Measurements from ENCODE around the gene GAK. TPM values are rescaled to one million over a fixed set of nuclear protein-coding genes. Genes with fewer than 3 reads are reported as not detected.

GAK gene
- total and polyA plus RNA-seq, 2 of the 13 experiments (the other 11 are each of a cell fraction or from before 2014, with no cell fraction given), result 17.5 to 44.3 TPM

DNA sequence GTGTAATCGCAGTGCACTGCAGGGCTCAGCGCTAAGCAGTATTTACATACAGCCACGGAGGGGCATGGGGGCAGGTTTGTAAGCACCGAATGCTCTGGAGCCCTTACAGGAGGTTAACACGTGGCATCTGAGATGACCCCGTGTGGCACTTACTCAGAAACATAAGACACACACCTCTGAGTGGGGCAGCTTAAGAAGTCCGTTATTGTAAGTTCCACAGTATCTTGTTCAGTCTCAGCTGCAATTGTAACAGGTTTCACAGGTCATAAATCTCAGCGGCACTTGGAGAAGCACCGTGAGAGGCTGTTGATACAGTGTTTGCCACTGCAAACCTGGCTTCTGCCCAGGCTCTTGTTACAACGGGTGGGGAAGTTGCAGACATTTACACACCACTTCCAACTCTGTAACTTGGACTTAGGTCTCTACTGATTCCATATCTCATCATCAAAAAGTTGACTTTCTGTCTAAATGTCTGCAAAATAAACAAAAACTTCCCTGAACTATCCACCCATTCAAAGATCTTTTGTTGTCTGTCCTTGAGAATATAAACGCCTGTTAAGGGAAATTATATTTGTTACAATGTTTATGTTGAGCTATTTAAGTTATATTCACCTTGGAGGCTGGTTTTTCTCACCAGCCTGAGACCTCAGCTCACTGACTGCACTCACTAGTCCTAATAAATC lies 116.5 kb downstream of the GAK start (continued):
- no peak for TF ChIP-seq CREB1 (IDR thresholded peaks at IDR 0.05)
- peak; percentile 43; the same call in 1 of the 2 replicates for TF ChIP-seq CREB1 (CRISPR knock-in tag; IDR thresholded peaks at IDR 0.05)
- no peak for TF ChIP-seq RFXAP (CRISPR knock-in tag; IDR thresholded peaks at IDR 0.05; ENCODE audit: borderline replicate concordance)
- TF ChIP-seq ZNF432 (CRISPR knock-in tag; IDR thresholded peaks at IDR 0.05; ENCODE audit: borderline replicate concordance), result no peak
- no peak for TF ChIP-seq ZNF225 (CRISPR knock-in tag; IDR thresholded peaks at IDR 0.05)
- no peak for TF ChIP-seq E2F5 (CRISPR knock-in tag; conservative IDR thresholded peaks at IDR 0.05)
- no peak for TF ChIP-seq HIVEP1 (CRISPR knock-in tag; IDR thresholded peaks at IDR 0.05)
- peak; percentile 31; the same call in 1 of the 2 replicates for TF ChIP-seq ZNF12 (CRISPR knock-in tag; IDR thresholded peaks at IDR 0.05)
- peak; percentile 64; the same call in 1 of the 2 replicates for TF ChIP-seq MIER3 (CRISPR knock-in tag; IDR thresholded peaks at IDR 0.05; ENCODE audit: borderline replicate concordance)
- TF ChIP-seq SNAPC4 (CRISPR knock-in tag; IDR thresholded peaks at IDR 0.05), result no peak
- TF ChIP-seq, protein P1, sequence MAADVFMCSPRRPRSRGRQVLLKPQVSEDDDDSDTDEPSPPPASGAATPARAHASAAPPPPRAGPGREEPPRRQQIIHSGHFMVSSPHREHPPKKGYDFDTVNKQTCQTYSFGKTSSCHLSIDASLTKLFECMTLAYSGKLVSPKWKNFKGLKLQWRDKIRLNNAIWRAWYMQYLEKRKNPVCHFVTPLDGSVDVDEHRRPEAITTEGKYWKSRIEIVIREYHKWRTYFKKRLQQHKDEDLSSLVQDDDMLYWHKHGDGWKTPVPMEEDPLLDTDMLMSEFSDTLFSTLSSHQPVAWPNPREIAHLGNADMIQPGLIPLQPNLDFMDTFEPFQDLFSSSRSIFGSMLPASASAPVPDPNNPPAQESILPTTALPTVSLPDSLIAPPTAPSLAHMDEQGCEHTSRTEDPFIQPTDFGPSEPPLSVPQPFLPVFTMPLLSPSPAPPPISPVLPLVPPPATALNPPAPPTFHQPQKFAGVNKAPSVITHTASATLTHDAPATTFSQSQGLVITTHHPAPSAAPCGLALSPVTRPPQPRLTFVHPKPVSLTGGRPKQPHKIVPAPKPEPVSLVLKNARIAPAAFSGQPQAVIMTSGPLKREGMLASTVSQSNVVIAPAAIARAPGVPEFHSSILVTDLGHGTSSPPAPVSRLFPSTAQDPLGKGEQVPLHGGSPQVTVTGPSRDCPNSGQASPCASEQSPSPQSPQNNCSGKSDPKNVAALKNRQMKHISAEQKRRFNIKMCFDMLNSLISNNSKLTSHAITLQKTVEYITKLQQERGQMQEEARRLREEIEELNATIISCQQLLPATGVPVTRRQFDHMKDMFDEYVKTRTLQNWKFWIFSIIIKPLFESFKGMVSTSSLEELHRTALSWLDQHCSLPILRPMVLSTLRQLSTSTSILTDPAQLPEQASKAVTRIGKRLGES (CRISPR knock-in tag; IDR thresholded peaks at IDR 0.05; ENCODE audit: borderline replicate concordance), result no peak
- TF ChIP-seq FOSL2 (CRISPR knock-in tag; IDR thresholded peaks at IDR 0.05), result peak; percentile 39
- TF ChIP-seq ZNF687 (CRISPR knock-in tag; IDR thresholded peaks at IDR 0.05), result no peak
- TF ChIP-seq SIX4 (CRISPR knock-in tag; IDR thresholded peaks at IDR 0.05), result peak; percentile 57; the same call in 1 of the 2 replicates
- no peak for TF ChIP-seq ZFP36L2 (CRISPR knock-in tag; IDR thresholded peaks at IDR 0.05)
- TF ChIP-seq MLX (CRISPR knock-in tag; IDR thresholded peaks at IDR 0.05), result no peak
